Right lobe of liver (tissue), 6 donors: Measurements from ENCODE around the gene PVALEF. TPM values are rescaled to one million over a fixed set of nuclear protein-coding genes. Genes with fewer than 3 reads are reported as not detected.
A peak's percentile ranks its signal among the peaks of the same experiment; 100 is the strongest.
"Not testable (repeated sequence)": the region's sequence is repeated elsewhere in the genome, so short reads cannot be mapped to it uniquely, and the experiment has no call there.

Experiments
- ATAC-seq, 4 donors: fragments of 200-7000 bp; cut with Tn5 transposase; one replicate each; pipeline ENCODE4 v1.9.1; 2020; ENCODE audit warnings: mild to moderate bottlenecking in 4 of 4, moderate library complexity in 4 of 4
- DNase-seq, 3 donors: peaks; one replicate each; pipeline ENCODE4 v3.0.0-alpha.2; 2020
- H3K27ac ChIP-seq, 3 donors: fragments of 200-600 bp; one replicate each; pipeline ENCODE4 v1.8.0; 2022
- H3K27me3 ChIP-seq, 2 donors: fragments of 200-600 bp; one replicate each; pipeline ENCODE4 v1.8.0; 2022
- H3K36me3 ChIP-seq, 4 donors: fragments of 200-600 bp; sonication (generic) in 1 of 4; one replicate each; pipeline versions ENCODE4 v1.5.1 to v1.8.0; 2017 to 2022; ENCODE audit warnings: control low read depth in 1 of 4
- H3K4me1 ChIP-seq, 4 donors: fragments of 200-600 bp; sonication (generic) in 1 of 4; one replicate each; pipeline versions ENCODE4 v1.5.1 to v1.8.0; 2017 to 2022; ENCODE audit warnings: control low read depth in 1 of 4
- H3K4me3 ChIP-seq, 3 donors: fragments of 200-600 bp; one replicate each; pipeline ENCODE4 v1.8.0; 2022
- H3K9me3 ChIP-seq, 4 donors: fragments of 200-600 bp; sonication (generic) in 1 of 4; one replicate each; pipeline versions ENCODE4 v1.5.1 to v1.8.0; 2017 to 2022; ENCODE audit warnings: control low read depth in 1 of 4
- CTCF ChIP-seq, 4 donors: fragments of 200-600 bp in 3 of 4; fragments of 450-650 bp in 1 of 4; IDR thresholded peaks; one replicate each; pipeline versions ENCODE4 v1.5.1 to v1.8.0; 2016 to 2022; ENCODE audit warnings: antibody characterized with exemption in 4 of 4, mild to moderate bottlenecking in 2 of 4
- POLR2A ChIP-seq: fragments of 450-650 bp; IDR thresholded peaks from one replicate; pipeline ENCODE4 v1.6.1; 2017; ENCODE audit warnings: antibody characterized with exemption, mild to moderate bottlenecking
- WGBS: methylation state at CpG from one replicate; pipeline ENCODE4 v1.1.6; 2018; ENCODE audit warnings: low coverage, low lambda C conversion rate; ENCODE audit not compliant: insufficient coverage; ENCODE audit errors: missing lambda C conversion rate; 5-methylcytosine and 5-hydroxymethylcytosine counted together
- intact Hi-C, 2 donors: fragments of 100-400 bp; cut with DNase I; formaldehyde crosslinking; loops; one replicate each; pipeline versions ENCODE4 v1.11.2 to v1.14.1; 2022
- total RNA-seq, 6 experiments: library from RNA; depleted of rRNA in 2 of 6; stranded (reverse); fragments of >200 nt in 2 of 6; fragmentation: NEBNext Ultra II Directional in 3 of 6; extraction: Animal tissue kit (Norgen Biotek cat#: 25700) in 3 of 6; gene quantifications; one replicate each; pipeline versions ENCODE4 v1.1.0 to v1.2.4, GENCODE V29; 2016 to 2023
- donor health status: DM: no; HTN: yes; CAD: no.
- donor health status: DM: no; HTN: no; CAD: no.
- donor health status: DM: no; HTN: no; CAD: no.
- donor health status: DM: no; HTN: yes; CAD: no.
- donor health status: DM: no; HTN: yes; CAD: no.

PVALEF gene
- total RNA-seq, 6 experiments from 2014 or later, result not detected

GRCh38 chr17:81142301-81143199, 22.8 kb upstream of the PVALEF start:
- no peaks in the 10 kb centered on the region for H3K27me3 ChIP-seq
- DNase-seq (peak; percentile 80 to 83 (median 81)), ATAC-seq (peak; percentile 90 to 97 (median 96))
- H3K27ac ChIP-seq, result no peak overlapping the region
- H3K4me1 ChIP-seq, result peaks cover 0 to 7% (median 0%) of the 10 kb centered on the region in 4 donors
- no peak overlapping the region for H3K4me3 ChIP-seq
- intact Hi-C loops, result loop anchor here in 1 of 2 donors (10.0 kb wide), 2 partner anchors 52 to 92 kb away; partner anchors contain the start of genes NDUFAF8 and TEPSIN
- no peak for TF ChIP-seq POLR2A
- peak; percentile 64 to 70 (median 66) for TF ChIP-seq CTCF (IDR thresholded peaks at IDR 0.05)
- no peaks in the 10 kb centered on the region for H3K36me3 ChIP-seq
- 89% methylated on average over 4 of the region's 25 CpGs for WGBS
- H3K9me3 ChIP-seq, result no peaks in the 10 kb centered on the region

- ATAC-seq (no peak), DNase-seq (no peak)
- Histone ChIP-seq H3K36me3 (no peaks in the 10 kb centered on the region), H3K4me1 (peaks cover 0 to 7% (median 0%) of the 10 kb centered on the region in 4 donors), H3K27ac (no peak overlapping the region), H3K4me3 (no peak overlapping the region), H3K9me3 (no peaks in the 10 kb centered on the region), H3K27me3 (no peaks in the 10 kb centered on the region)
- WGBS, result 85% methylated on average over 3 of the region's 11 CpGs
- intact Hi-C loops, result loop anchor here in 1 of 2 donors (10.0 kb wide), 2 partner anchors 52 to 92 kb away; partner anchors contain the start of genes NDUFAF8 and TEPSIN
- no peak for TF ChIP-seq POLR2A
- TF ChIP-seq CTCF (IDR thresholded peaks at IDR 0.05), result no peak
These were observed 22.1 kb upstream of the PVALEF start for GRCh38 chr17:81143200-81143527.

GRCh38 chr17:81143717-81144422, 21.4 kb upstream of the PVALEF start:
- Histone ChIP-seq H3K27ac (no peak overlapping the region), H3K27me3 (no peaks in the 10 kb centered on the region), H3K36me3 (no peaks in the 10 kb centered on the region), H3K4me1 (peaks cover 0 to 7% (median 0%) of the 10 kb centered on the region in 4 donors), H3K9me3 (no peaks in the 10 kb centered on the region), H3K4me3 (no peak overlapping the region)
- intact Hi-C loops, result loop anchor here in 1 of 2 donors (10.0 kb wide), 2 partner anchors 51 to 91 kb away; partner anchors contain the start of genes NDUFAF8 and TEPSIN
- no peak for ATAC-seq
- WGBS, result 69% methylated on average over 7 of the region's 17 CpGs
- no peak for DNase-seq
- no peak for TF ChIP-seq CTCF (IDR thresholded peaks at IDR 0.05)
- no peak for TF ChIP-seq POLR2A

GRCh38 chr17:81144423-81144781, 20.9 kb upstream of the PVALEF start:
- H3K9me3 ChIP-seq, result no peaks in the 10 kb centered on the region
- no peaks in the 10 kb centered on the region for H3K27me3 ChIP-seq
- no peak overlapping the region for H3K4me3 ChIP-seq
- intact Hi-C loops, result loop anchor here in 1 of 2 donors (10.0 kb wide), 2 partner anchors 50 to 90 kb away; partner anchors contain the start of genes NDUFAF8 and TEPSIN
- WGBS, result 77% methylated on average over 4 of the region's 14 CpGs
- no peaks in the 10 kb centered on the region for H3K36me3 ChIP-seq
- ATAC-seq (no peak), DNase-seq (no peak)
- H3K4me1 ChIP-seq, result peaks cover 0 to 7% (median 0%) of the 10 kb centered on the region in 4 donors
- TF ChIP-seq POLR2A, result no peak
- TF ChIP-seq CTCF (IDR thresholded peaks at IDR 0.05), result no peak
- H3K27ac ChIP-seq, result no peak overlapping the region

GRCh38 chr17:81146208-81146607, 19.1 kb upstream of the PVALEF start:
- H3K4me3 ChIP-seq, H3K4me1 ChIP-seq, H3K27ac ChIP-seq, H3K36me3 ChIP-seq, H3K9me3 ChIP-seq, DNase-seq, ATAC-seq, H3K27me3 ChIP-seq: not testable (repeated sequence)
- intact Hi-C loops, result loop anchor here in 1 of 2 donors (10.0 kb wide), 2 partner anchors 49 to 89 kb away; partner anchors contain the start of genes NDUFAF8 and TEPSIN
- WGBS, result 62% methylated on average over 6 of the region's 10 CpGs
